H1 (cell line): ENCODE results near the gene RAB3GAP1. TPM values are rescaled to one million over a fixed set of nuclear protein-coding genes. Genes with fewer than 3 reads are reported as not detected.

Source experiments
- CTCF ChIA-PET: fragments of 300-600 bp; sonication (Branson Sonifier 250); formaldehyde crosslinking; loops from one replicate; lab custom pipeline; 2021; ENCODE audit not compliant: partially characterized antibody; lab: Charles Lee
- POLR2A ChIA-PET: fragments of 300-600 bp; sonication (Branson Sonifier 250); formaldehyde crosslinking; loops from one replicate; lab custom pipeline; 2021; ENCODE audit warnings: inconsistent platforms; ENCODE audit not compliant: partially characterized antibody; lab: Charles Lee
- DNase-seq, 2 experiments: peaks; one replicate each; pipeline versions ENCODE4 v3.0.0 to v3.0.0-alpha.2; 2010 to 2022; ENCODE audit warnings: low spot score in 2 of 2, low read depth in 1 of 2, mixed read lengths in 1 of 2
- FAIRE-seq: peaks from 2 replicates; lab custom pipeline; 2011; peaks lifted over from hg19 to GRCh38; lab: Jason Lieb, UNC
- H2AFZ ChIP-seq: 2 replicates; pipeline ENCODE4 v1.8.1; 2012; ENCODE audit warnings: low read length, inconsistent platforms
- H2AK5ac ChIP-seq: 2 replicates; pipeline ENCODE4 v1.6.1; 2013; ENCODE audit warnings: low read depth, low read length
- H2BK120ac ChIP-seq: replicated peaks from 2 replicates; pipeline ENCODE3; 2013; ENCODE audit warnings: low read depth, low read length, inconsistent platforms
- H2BK12ac ChIP-seq: 2 replicates; pipeline ENCODE4 v1.6.1; 2013; ENCODE audit warnings: low read depth, low read length
- H2BK15ac ChIP-seq: 2 replicates; pipeline ENCODE4 v1.6.1; 2013; ENCODE audit warnings: low read length
- H2BK20ac ChIP-seq: 2 replicates; pipeline ENCODE4 v1.6.1; 2013; ENCODE audit warnings: low read length
- H2BK5ac ChIP-seq: 2 replicates; pipeline ENCODE4 v1.6.1; 2013; ENCODE audit warnings: low read depth, low read length
- H3K14ac ChIP-seq: 2 replicates; pipeline ENCODE4 v1.6.1; 2013; ENCODE audit warnings: inconsistent platforms; ENCODE audit not compliant: insufficient read length
- H3K18ac ChIP-seq: 2 replicates; pipeline ENCODE4 v1.6.1; 2013; ENCODE audit warnings: low read length; ENCODE audit errors: extremely low read depth
- H3K23ac ChIP-seq: 2 replicates; pipeline ENCODE4 v1.6.1; 2013; ENCODE audit warnings: inconsistent platforms; ENCODE audit not compliant: insufficient read length
- H3K23me2 ChIP-seq: 2 replicates; pipeline ENCODE4 v1.6.1; 2013; ENCODE audit warnings: low read depth, low read length
- H3K27ac ChIP-seq: 2 replicates; pipeline ENCODE4 v1.6.1; 2011; ENCODE audit warnings: low read depth, low read length, inconsistent platforms
- H3K27me3 ChIP-seq, 4 experiments: replicated peaks in 1 of 4; 1 replicate in 1 of 4; 2 replicates in 3 of 4; pipeline versions ENCODE4 v1.6.1 to v1.8.1; 2011 to 2013; ENCODE audit warnings: low read length in 3 of 4, mild to moderate bottlenecking in 3 of 4, inconsistent platforms in 2 of 4, mixed read lengths in 2 of 4, moderate library complexity in 1 of 4; ENCODE audit not compliant: control insufficient read depth in 3 of 4, insufficient read depth in 3 of 4; ENCODE audit errors: extremely low read depth in 1 of 4
- H3K36me3 ChIP-seq, 4 experiments: 2 replicates each; pipeline versions ENCODE4 v1.6.1 to v1.8.1; 2011 to 2013; ENCODE audit warnings: mild to moderate bottlenecking in 4 of 4, low read length in 3 of 4, moderate library complexity in 2 of 4, control low read depth in 1 of 4, inconsistent platforms in 1 of 4; ENCODE audit not compliant: insufficient read depth in 4 of 4, control insufficient read depth in 2 of 4
- H3K4ac ChIP-seq: replicated peaks from 2 replicates; pipeline ENCODE3; 2013; ENCODE audit warnings: low read length, low read depth, mixed read lengths, inconsistent platforms; ENCODE audit not compliant: insufficient read length
- H3K4me1 ChIP-seq, 4 experiments: replicated peaks in 1 of 4; 1 replicate in 1 of 4; 2 replicates in 3 of 4; pipeline versions ENCODE4 v1.6.1 to v1.8.1; 2011 to 2013; ENCODE audit warnings: low read length in 3 of 4, inconsistent platforms in 2 of 4, mixed read lengths in 1 of 4; ENCODE audit not compliant: insufficient read depth in 4 of 4, control insufficient read depth in 3 of 4
- H3K4me2 ChIP-seq, 2 experiments: 2 replicates each; pipeline versions ENCODE4 v1.6.1 to v1.8.1; 2011 to 2013; ENCODE audit warnings: low read depth in 2 of 2, low read length in 2 of 2, control low read depth in 1 of 2, inconsistent platforms in 1 of 2, mild to moderate bottlenecking in 1 of 2; ENCODE audit not compliant: insufficient read depth in 1 of 2
- H3K4me3 ChIP-seq, 4 experiments: fragments of 200-600, 300-600 bp in 1 of 4; sonication (generic), shearing (Covaris generic), sonication (Bioruptor Twin) in 1 of 4; 2 replicates each; pipeline versions ENCODE4 v1.5.1 to v1.8.1; 2011 to 2016; ENCODE audit warnings: low read length in 4 of 4, low read depth in 3 of 4, control low read depth in 2 of 4, inconsistent platforms in 2 of 4, mild to moderate bottlenecking in 2 of 4, mixed read lengths in 1 of 4, moderate library complexity in 1 of 4; ENCODE audit not compliant: insufficient read depth in 2 of 4; ENCODE audit errors: extremely low read depth in 1 of 4
- H3K56ac ChIP-seq: replicated peaks from 2 replicates; pipeline ENCODE3; 2013; ENCODE audit warnings: low read depth, mild to moderate bottlenecking, mixed read lengths, low read length, inconsistent platforms; ENCODE audit not compliant: insufficient read length
- H3K79me1 ChIP-seq: 2 replicates; pipeline ENCODE4 v1.6.1; 2013; ENCODE audit warnings: low read depth, low read length, control low read depth
- H3K79me2 ChIP-seq, 2 experiments: 2 replicates each; pipeline versions ENCODE4 v1.6.1 to v1.8.1; 2012 to 2013; ENCODE audit warnings: low read length in 2 of 2, mild to moderate bottlenecking in 2 of 2, inconsistent platforms in 1 of 2; ENCODE audit not compliant: insufficient read depth in 2 of 2, control insufficient read depth in 1 of 2
- H3K9ac ChIP-seq, 4 experiments: replicated peaks in 1 of 4; 1 replicate in 1 of 4; 2 replicates in 3 of 4; pipeline versions ENCODE4 v1.6.1 to v1.8.1; 2011 to 2013; ENCODE audit warnings: low read depth in 3 of 4, low read length in 3 of 4, control low read depth in 2 of 4, mild to moderate bottlenecking in 2 of 4, moderate library complexity in 2 of 4, inconsistent platforms in 1 of 4; ENCODE audit errors: extremely low read depth in 1 of 4
- H3K9me3 ChIP-seq, 2 experiments: 2 replicates each; pipeline versions ENCODE4 v1.6.1 to v1.8.1; 2012 to 2013; ENCODE audit warnings: mild to moderate bottlenecking in 2 of 2, moderate library complexity in 2 of 2, control low read depth in 1 of 2, inconsistent platforms in 1 of 2, low read depth in 1 of 2, low read length in 1 of 2, mixed read lengths in 1 of 2; ENCODE audit not compliant: insufficient read depth in 2 of 2
- H4K20me1 ChIP-seq, 2 experiments: replicated peaks in 1 of 2; 2 replicates each; pipeline versions ENCODE3 to v1.8.1; 2011 to 2013; ENCODE audit warnings: inconsistent platforms in 2 of 2, low read length in 2 of 2, mild to moderate bottlenecking in 1 of 2; ENCODE audit not compliant: insufficient read depth in 2 of 2, control insufficient read depth in 1 of 2
- H4K5ac ChIP-seq: 2 replicates; pipeline ENCODE4 v1.6.1; 2013; ENCODE audit warnings: low read length, low read depth, mixed read lengths, inconsistent platforms; ENCODE audit not compliant: insufficient read length
- H4K8ac ChIP-seq: 2 replicates; pipeline ENCODE4 v1.8.0; 2013; ENCODE audit warnings: mild to moderate bottlenecking, moderate library complexity, low read length, inconsistent platforms; ENCODE audit not compliant: insufficient read depth; ENCODE audit errors: extremely low read depth
- H4K91ac ChIP-seq: replicated peaks from 2 replicates; pipeline ENCODE3; 2013; ENCODE audit warnings: low read length, mixed read lengths, inconsistent platforms; ENCODE audit not compliant: insufficient read length
- BACH1 ChIP-seq: IDR thresholded peaks from 2 replicates; pipeline ENCODE4 v1.6.1; 2012; ENCODE audit warnings: low read length, improper control_type of control experiment
- BRCA1 ChIP-seq: IDR thresholded peaks from 2 replicates; pipeline ENCODE4 v1.6.1; 2012; ENCODE audit warnings: low read depth, low read length, improper control_type of control experiment
- CEBPB ChIP-seq: IDR thresholded peaks from 2 replicates; pipeline ENCODE4 v1.6.1; 2012; ENCODE audit warnings: low read depth, low read length
- CHD2 ChIP-seq: IDR thresholded peaks from 2 replicates; pipeline ENCODE4 v1.6.1; 2012; ENCODE audit warnings: low read length, improper control_type of control experiment
- CREB1 ChIP-seq: IDR thresholded peaks from 2 replicates; pipeline ENCODE4 v1.6.1; 2012; ENCODE audit warnings: inconsistent platforms
- EGR1 ChIP-seq: IDR thresholded peaks from 2 replicates; pipeline ENCODE4 v1.6.1; 2011; ENCODE audit warnings: low read depth, low read length, borderline replicate concordance
- EZH2 ChIP-seq: fragments of 200-600 bp; sonication (generic); IDR thresholded peaks from 2 replicates; pipeline ENCODE4 v1.7.1; 2012; ENCODE audit warnings: low read depth, mild to moderate bottlenecking, moderate library complexity, low read length, inconsistent platforms; ENCODE audit not compliant: severe bottlenecking
- KDM1A ChIP-seq: fragments of 200-600, 300-600 bp; sonication (generic); IDR thresholded peaks from 2 replicates; pipeline ENCODE4 v1.7.1; 2016; ENCODE audit warnings: mild to moderate bottlenecking, low read length, borderline replicate concordance
- KDM5A ChIP-seq: fragments of 200-600 bp; IDR thresholded peaks from 2 replicates; pipeline ENCODE4 v1.7.1; 2012; ENCODE audit warnings: mild to moderate bottlenecking, low read length, inconsistent platforms, mixed read lengths
- POLR2AphosphoS5 ChIP-seq: IDR thresholded peaks from 2 replicates; pipeline ENCODE4 v1.6.1; 2011; ENCODE audit warnings: low read depth, low read length
- POU5F1 ChIP-seq: IDR thresholded peaks from 2 replicates; pipeline ENCODE4 v1.6.1; 2011; ENCODE audit warnings: low read depth, mild to moderate bottlenecking, low read length, moderate library complexity
- SRF ChIP-seq: IDR thresholded peaks from 2 replicates; pipeline ENCODE4 v1.6.1; 2011; ENCODE audit warnings: mild to moderate bottlenecking, low read depth, low read length, moderate library complexity
- SUZ12 ChIP-seq: fragments of 200-600 bp; sonication (generic); IDR thresholded peaks from 2 replicates; pipeline ENCODE4 v1.6.1; 2012; ENCODE audit warnings: mild to moderate bottlenecking, inconsistent platforms, low read length, moderate library complexity, mixed read lengths
- TEAD4 ChIP-seq: IDR thresholded peaks from 2 replicates; pipeline ENCODE4 v1.6.1; 2012; ENCODE audit warnings: low read depth, low read length, inconsistent platforms, mixed read lengths
- YY1 ChIP-seq: IDR thresholded peaks from 2 replicates; pipeline ENCODE4 v1.6.1; 2011; ENCODE audit warnings: low read depth, mild to moderate bottlenecking, low read length
- WGBS, 2 experiments: shearing (Covaris generic) in 1 of 2; methylation state at CpG; one replicate each; pipeline versions ENCODE4 v1.1.6 to v1.1.7; 2013 to 2015; ENCODE audit warnings: low lambda C conversion rate in 2 of 2, mixed read lengths in 2 of 2, inconsistent platforms in 1 of 2, low coverage in 1 of 2, missing lambda C conversion rate in 1 of 2; ENCODE audit not compliant: insufficient replicate concordance in 2 of 2, insufficient coverage in 1 of 2, insufficient read length in 1 of 2; ENCODE audit errors: extremely low coverage in 1 of 2, missing lambda C conversion rate in 1 of 2; 5-methylcytosine and 5-hydroxymethylcytosine counted together
- polyA plus RNA-seq, 7 experiments: library from polyadenylated mRNA; depleted of rRNA in 3 of 7; stranded (reverse) in 5 of 7; unstranded in 2 of 7; fragments of >200 nt in 5 of 7; fragments of 200-250 nt in 2 of 7; gene quantifications; 1 replicate in 5 of 7; 2 replicates in 1 of 7; 4 replicates in 1 of 7; pipeline versions ENCODE4 v1.2.1 to v1.2.3, GENCODE V29; 2011 to 2013; ENCODE audit warnings: missing spikeins in 2 of 7, mixed read lengths in 2 of 7
- total RNA-seq: library from RNA; stranded (reverse); fragmentation: NEBNext Ultra II Directional; extraction: Animal tissue kit (Norgen Biotek cat#: 25700); gene quantifications from 2 replicates; pipeline ENCODE4 v1.2.1, GENCODE V29; 2021
- TF ChIP-seq, protein P1 (sequence below): IDR thresholded peaks from 2 replicates; pipeline ENCODE4 v1.6.1; 2011; ENCODE audit warnings: low read length, improper control_type of control experiment

The RAB3GAP1 gene
- total and polyA plus RNA-seq, 2 of the 8 experiments (the other 6 are each of a cell fraction or from before 2014, with no cell fraction given), result 9.8 to 28.6 TPM

DNA sequence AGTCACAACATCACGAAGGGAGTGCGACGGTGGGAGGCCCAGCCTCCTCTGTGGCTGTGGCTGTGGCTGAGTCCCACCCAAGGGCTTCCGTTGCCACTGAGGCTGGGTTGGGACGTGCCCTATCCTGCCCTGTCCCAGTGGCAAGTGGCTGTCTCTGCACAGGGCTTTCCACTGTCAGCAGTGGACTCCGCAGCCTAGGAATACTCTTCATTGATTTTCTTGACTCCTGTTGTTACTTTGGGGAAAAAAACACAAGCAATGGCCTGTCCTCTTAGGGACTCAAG, 122.7 kb downstream of the RAB3GAP1 start:
- H3K27ac ChIP-seq, result no peak overlapping the region
- no peak overlapping the region for H3K9ac ChIP-seq
- no peak overlapping the region for H3K14ac ChIP-seq
- H4K5ac ChIP-seq, result no peak overlapping the region
- peak overlapping the region; percentile 44 for H2BK5ac ChIP-seq
- H3K18ac ChIP-seq, result no peak overlapping the region
- no peak overlapping the region for H3K4me2 ChIP-seq
- no peak overlapping the region for H3K4me3 ChIP-seq
- no peak overlapping the region for H2BK12ac ChIP-seq
- no peaks in the 10 kb centered on the region for H4K20me1 ChIP-seq
- no peaks in the 10 kb centered on the region for H3K27me3 ChIP-seq
- H2AK5ac ChIP-seq, result no peak overlapping the region
- H2BK120ac ChIP-seq, result no peak overlapping the region
- H2AFZ ChIP-seq, result no peak overlapping the region
- no peak overlapping the region for H3K4ac ChIP-seq
- POLR2A ChIA-PET, result interaction anchor here (1.0 kb wide), 1 partner anchor 11 kb away, joined by 3 read pairs; no protein-coding TSS in a partner anchor
- no peaks in the 10 kb centered on the region for H3K79me2 ChIP-seq
- FAIRE-seq (no peak), DNase-seq (no peak)
- no peak overlapping the region for H4K91ac ChIP-seq
- no peaks in the 10 kb centered on the region for H3K79me1 ChIP-seq
- CTCF ChIA-PET, result no interaction called here
- H2BK15ac ChIP-seq, result no peak overlapping the region
- peaks cover 0 to 2% of the 10 kb centered on the region in 2 experiments; a peak in 1 of 4 replicates for H3K9me3 ChIP-seq
- H3K4me1 ChIP-seq, result no peaks in the 10 kb centered on the region
- WGBS, 2 experiments, result 88% methylated on average over 6 of the region's 6 CpGs; no CpG with 5 or more reads in 1 of the 2 experiments
- no peak overlapping the region for H3K56ac ChIP-seq
- peak overlapping the region; percentile 76; the same call in 1 of the 2 replicates for H4K8ac ChIP-seq
- no peak overlapping the region for H2BK20ac ChIP-seq
- H3K23me2 ChIP-seq, result no peaks in the 10 kb centered on the region
- H3K36me3 ChIP-seq, result peaks cover 0 to 16% (median 9%) of the 10 kb centered on the region in 4 experiments; a peak in 6 of 8 replicates
- H3K23ac ChIP-seq, result no peak overlapping the region
- TF ChIP-seq EGR1 (no peak), BACH1 (no peak), YY1 (no peak), BRCA1 (no peak), CEBPB (no peak), SRF (no peak), POU5F1 (no peak), CHD2 (no peak), EZH2 (no peak), POLR2AphosphoS5 (no peak), TEAD4 (no peak), KDM5A (no peak), SUZ12 (no peak), CREB1 (no peak), KDM1A (no peak)
- TF ChIP-seq, protein P1, sequence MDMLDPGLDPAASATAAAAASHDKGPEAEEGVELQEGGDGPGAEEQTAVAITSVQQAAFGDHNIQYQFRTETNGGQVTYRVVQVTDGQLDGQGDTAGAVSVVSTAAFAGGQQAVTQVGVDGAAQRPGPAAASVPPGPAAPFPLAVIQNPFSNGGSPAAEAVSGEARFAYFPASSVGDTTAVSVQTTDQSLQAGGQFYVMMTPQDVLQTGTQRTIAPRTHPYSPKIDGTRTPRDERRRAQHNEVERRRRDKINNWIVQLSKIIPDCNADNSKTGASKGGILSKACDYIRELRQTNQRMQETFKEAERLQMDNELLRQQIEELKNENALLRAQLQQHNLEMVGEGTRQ, result no peak
